HG03196 (cell line): ENCODE data around the gene MED13L.

Experiments
- ATAC-seq: cut with Tn5 transposase; IDR thresholded peaks from one replicate; pipeline ENCODE4 v1.9.1; 2021; ENCODE audit not compliant: unreplicated experiment

Gene MED13L

GRCh38 chr12:116278667-116279066, 1.2 kb upstream of the MED13L start:
- no peak for ATAC-seq

DNA sequence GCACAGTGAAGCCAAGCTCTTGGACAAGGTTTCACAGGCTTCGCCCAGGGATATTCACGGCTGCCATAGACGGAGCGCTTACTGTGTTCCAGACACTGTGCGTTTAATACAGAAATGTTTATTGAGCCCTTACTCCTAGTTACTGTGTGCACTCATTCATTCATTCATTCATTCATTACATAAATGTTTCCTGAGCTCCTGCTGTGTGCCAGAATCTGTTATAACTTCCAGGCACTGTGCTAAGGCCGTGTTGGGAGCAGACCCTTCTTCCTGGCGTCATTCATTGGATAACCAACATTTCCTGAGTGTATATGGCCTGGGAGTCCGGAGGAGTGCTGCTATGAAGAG, 760 bp upstream of the MED13L start:
- ATAC-seq = no peak

- peak; percentile 41 for ATAC-seq
Measured at GRCh38 chr12:116276652-116277466, 634 bp downstream of the MED13L start.

- no peak for ATAC-seq
Measured at GRCh38 chr12:116274551-116275375, 2.7 kb downstream of the MED13L start.

- no peak for ATAC-seq
Measured at GRCh38 chr12:116273813-116274550, 3.5 kb downstream of the MED13L start.

- ATAC-seq = no peak
Measured at GRCh38 chr12:116267948-116268347, 9.5 kb downstream of the MED13L start.

DNA sequence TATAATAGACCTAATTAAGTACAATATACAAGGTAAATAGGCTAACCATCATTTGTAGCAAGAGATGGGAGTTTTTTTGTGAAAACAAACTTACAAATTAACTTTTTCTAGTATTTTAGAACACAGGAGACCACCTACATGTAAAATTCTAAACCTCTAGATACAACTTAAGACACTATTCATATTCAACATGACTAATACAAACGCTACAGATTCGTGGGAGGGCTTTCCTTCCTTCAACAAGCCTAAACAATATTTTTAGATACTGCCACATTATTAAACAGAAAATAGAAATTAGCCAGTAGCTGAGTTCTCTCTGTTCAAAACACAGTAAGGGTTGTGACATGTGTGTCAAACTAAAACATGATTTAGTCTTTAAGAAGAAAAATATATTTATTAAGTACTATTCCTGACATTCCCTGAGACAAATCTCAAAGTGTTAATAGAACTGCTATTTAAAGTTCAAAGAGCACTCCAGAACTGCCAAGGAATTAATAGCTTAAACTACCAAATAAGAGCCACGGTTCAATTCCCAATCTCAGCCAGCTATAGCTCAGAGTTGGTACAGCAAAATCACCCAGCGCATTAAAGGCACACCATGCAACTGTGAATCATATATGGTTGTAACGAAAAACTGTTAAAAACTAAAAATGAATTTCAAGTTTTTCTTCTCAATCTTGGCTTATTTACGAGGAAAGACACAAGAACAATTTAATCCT, 10.7 kb downstream of the MED13L start:
- no peak for ATAC-seq

GRCh38 chr12:116266168-116266601, 11.3 kb downstream of the MED13L start:
- no peak for ATAC-seq

DNA sequence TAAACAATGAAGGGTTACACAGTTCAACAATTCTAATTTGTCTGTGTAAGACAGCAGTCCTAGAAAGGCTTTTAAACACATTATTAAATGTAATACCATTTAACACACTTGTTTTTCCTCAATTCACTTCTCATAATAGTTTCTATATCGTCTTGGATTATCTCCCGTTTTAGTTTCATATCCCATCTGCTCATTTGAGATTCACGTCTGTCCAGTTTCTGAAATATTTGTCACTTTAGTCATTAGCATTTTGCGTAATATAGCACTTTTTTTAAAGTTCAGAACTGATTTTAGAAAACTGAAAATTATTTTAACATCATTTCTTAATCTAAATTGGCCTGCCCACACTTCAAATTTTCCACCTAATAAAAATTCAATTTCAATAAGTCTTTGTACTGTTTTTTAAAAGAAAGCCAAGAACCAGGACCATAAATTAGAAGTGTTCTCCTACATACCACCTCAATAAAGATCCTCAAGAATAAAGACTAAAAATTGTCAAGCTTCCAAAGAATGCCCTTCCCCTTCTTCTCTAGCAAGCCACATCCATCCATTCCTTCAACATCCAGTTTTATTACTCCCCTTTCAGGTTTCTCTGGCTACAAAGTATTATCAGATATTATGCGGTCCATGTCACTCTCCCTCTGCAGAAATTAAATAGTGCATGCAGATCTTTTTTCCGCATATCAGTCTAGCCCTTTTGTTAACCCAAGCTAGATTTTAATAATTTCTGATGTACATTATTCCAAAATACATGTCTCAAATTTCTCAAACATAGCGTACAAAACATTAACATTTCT, 11.9 kb downstream of the MED13L start:
- no peak for ATAC-seq

GRCh38 chr12:116264525-116265070, 12.9 kb downstream of the MED13L start:
- ATAC-seq = no peak

DNA sequence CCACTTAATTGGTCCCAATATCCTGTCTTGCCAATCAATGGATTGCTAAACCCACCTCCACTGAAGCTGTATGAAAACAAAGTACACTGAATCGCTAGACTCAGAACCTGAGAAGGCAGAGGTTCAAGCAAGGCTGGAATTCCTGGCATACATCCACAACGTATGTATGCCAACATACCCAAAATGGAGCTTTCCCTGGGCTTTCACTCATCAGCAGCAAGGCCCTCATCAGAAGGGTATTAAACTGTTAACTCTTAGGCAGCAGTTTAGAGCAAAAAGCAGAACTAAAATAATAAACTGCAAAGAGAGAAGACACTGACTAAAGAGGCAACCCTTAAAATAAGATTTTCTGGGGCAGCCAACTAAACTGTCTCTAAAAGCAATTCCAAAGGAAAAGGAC, 13.6 kb downstream of the MED13L start:
- ATAC-seq = no peak

GRCh38 chr12:116263431-116263830, 14.1 kb downstream of the MED13L start:
- no peak for ATAC-seq

GRCh38 chr12:116262741-116263140, 14.8 kb downstream of the MED13L start:
- ATAC-seq = no peak

DNA sequence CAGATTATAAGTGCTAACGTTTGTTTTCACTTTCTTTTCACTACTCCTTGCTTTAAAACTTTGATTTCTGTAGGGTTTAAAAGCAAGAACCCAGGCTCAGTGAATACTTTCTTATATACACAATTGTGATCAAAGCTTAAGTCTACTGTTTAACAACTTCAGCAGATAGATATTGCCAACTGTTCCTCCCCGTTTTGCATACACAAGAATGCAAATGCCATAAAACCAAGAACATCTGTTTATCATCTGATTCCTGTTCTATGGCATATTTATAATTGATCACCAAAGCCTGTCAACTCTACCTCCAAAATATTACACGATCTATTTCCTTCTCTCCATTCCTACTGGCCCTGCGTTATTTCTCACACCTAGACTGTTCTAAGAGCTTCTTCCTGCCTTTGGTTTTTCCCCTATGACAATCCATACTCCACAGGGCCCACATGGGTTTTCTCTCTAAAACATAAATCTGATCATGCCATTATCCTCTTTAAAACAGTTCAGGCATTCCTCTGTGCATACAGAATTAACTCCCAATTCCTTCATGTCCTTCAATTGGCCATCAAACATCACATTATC, 15.9 kb downstream of the MED13L start:
- no peak for ATAC-seq

DNA sequence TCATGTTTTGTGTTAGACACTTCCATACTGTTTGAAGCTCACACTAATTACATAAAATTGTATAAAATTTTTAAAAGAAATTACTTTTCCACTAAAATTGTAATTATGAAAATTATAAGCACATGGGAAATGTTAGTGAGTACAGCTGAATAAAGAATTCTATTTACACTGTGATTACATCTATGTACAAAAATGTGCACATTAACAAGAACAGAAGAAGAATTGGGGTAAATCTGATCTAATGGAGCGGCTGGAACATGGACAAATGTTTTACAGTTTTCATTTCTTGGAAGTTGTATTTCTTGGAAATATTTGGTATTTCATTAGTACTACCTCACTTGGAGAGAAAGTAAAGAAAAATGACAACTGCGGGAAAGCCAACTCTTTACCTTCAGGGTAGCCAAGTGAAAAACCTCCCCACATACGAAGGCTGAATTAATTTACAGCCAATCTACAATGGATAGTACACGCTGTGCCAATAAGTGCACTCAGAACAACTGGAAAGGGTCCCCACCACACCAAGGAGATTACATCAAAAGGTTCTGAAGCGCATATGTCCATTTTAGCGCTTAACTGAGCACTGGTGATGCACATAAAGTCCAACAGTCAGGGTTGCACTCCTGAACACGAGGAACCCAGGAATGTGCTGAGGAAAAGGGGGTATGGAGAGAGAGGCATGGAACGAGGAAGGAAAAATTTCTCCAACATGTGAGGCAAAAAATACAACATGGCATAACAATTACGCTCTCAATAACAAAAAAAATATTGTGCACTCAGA, 17.5 kb downstream of the MED13L start:
- ATAC-seq = no peak

GRCh38 chr12:116257826-116258225, 19.7 kb downstream of the MED13L start:
- no peak for ATAC-seq

DNA sequence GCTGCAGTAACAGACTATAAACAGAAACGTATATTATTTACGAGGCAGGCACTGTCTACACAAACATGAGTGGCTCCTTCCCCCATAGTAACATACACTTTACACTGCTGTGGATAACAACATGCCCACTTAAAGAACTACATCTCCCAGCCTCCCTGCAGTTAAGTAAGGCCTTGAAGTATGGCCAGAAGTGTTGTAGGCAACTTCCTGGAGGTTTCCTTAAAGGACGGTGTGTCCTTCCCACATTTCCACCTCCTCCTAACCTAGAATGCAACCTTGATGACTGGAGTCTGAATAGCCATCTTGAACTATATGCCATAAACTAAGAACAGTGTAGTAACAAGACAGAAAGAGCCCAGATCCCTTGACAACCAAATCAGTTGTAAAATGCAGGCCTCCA, 20.3 kb downstream of the MED13L start:
- no peak for ATAC-seq

- ATAC-seq = no peak
Measured at GRCh38 chr12:116249938-116250337, 27.6 kb downstream of the MED13L start.

DNA sequence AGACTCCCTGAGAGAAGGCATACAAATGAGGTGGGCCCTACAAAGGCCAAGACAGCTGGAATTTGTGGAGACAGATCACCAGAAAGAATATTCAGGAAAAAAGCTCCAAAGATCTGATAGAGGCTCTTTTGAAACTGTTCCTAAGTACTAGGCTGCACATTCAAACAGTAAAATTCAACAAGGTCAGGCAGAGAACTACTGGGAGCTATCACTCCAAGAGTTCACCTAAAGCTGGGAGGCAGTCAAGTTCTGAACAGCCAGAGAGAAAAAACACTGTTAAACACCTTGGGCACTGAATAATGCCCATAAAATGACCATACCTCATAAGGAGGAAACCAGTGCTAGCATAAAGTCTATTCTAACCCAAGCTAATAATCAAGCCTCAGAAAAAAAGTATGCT, 28.6 kb downstream of the MED13L start:
- ATAC-seq = no peak
